SIG-M5 treated with dmso at 0.1 percent for 504 hours (cell line): ENCODE results near the gene OTOS.

ENCODE experiments used
- DNase-seq: peaks from one replicate; lab custom pipeline; 2025; ENCODE audit not compliant: unreplicated experiment; lab: John Stamatoyannopoulos, UW

OTOS gene

GRCh38 chr2:240153418-240153817, 13.0 kb upstream of the OTOS start:
- no peak for DNase-seq

- no peak for DNase-seq
Observed at GRCh38 chr2:240151477-240152031, 11.1 kb upstream of the OTOS start.

GRCh38 chr2:240149943-240150784, 9.7 kb upstream of the OTOS start:
- peak; percentile 28 for DNase-seq

GRCh38 chr2:240147911-240148587, 7.6 kb upstream of the OTOS start:
- no peak for DNase-seq

GRCh38 chr2:240147382-240147781, 6.9 kb upstream of the OTOS start:
- no peak for DNase-seq

- no peak for DNase-seq
Observed at GRCh38 chr2:240146627-240147278, 6.3 kb upstream of the OTOS start.

GRCh38 chr2:240146141-240146561, 5.7 kb upstream of the OTOS start:
- DNase-seq = no peak

GRCh38 chr2:240145461-240145860, 5.0 kb upstream of the OTOS start:
- DNase-seq = no peak

- no peak for DNase-seq
Observed at GRCh38 chr2:240144649-240145261, 4.3 kb upstream of the OTOS start.

- DNase-seq = peak; percentile 32
Observed at GRCh38 chr2:240143801-240144648, 3.6 kb upstream of the OTOS start.

GRCh38 chr2:240143276-240143675, 2.8 kb upstream of the OTOS start:
- DNase-seq = no peak

- DNase-seq = no peak
Observed at GRCh38 chr2:240142859-240143258, 2.4 kb upstream of the OTOS start.

- no peak for DNase-seq
Observed at GRCh38 chr2:240142256-240142775, 1.9 kb upstream of the OTOS start.

- DNase-seq = no peak
Observed at GRCh38 chr2:240141736-240142135, 1.3 kb upstream of the OTOS start.

GRCh38 chr2:240140920-240141319, 462 bp upstream of the OTOS start:
- no peak for DNase-seq

- DNase-seq = no peak
Observed at GRCh38 chr2:240139666-240140393, 628 bp downstream of the OTOS start.

GRCh38 chr2:240139011-240139441, 1.4 kb downstream of the OTOS start:
- no peak for DNase-seq

- DNase-seq = no peak
Observed at GRCh38 chr2:240138254-240138984, 2.0 kb downstream of the OTOS start.
